ENCODE data around the gene GPR78. TPM values are rescaled to one million over a fixed set of nuclear protein-coding genes. Genes with fewer than 3 reads are reported as not detected.

GPR78 gene
- total RNA-seq, 6 donors from 2014 or later: 0.03 to 0.07 TPM; not detected in 4

GRCh38 chr4:8591626-8592365, 11.6 kb downstream of the GPR78 start:
- no peaks in the 10 kb centered on the region for H3K36me3 ChIP-seq
- DNase-seq (peak in 1 of 2 donors; percentile 17), ATAC-seq (ENCODE audit: low FRiP score in 2 of 2) (no peak)
- TF ChIP-seq EP300 (IDR thresholded peaks at IDR 0.05) (no peak), CTCF (IDR thresholded peaks at IDR 0.05) (no peak), POLR2AphosphoS5 (IDR thresholded peaks at IDR 0.05) (no peak), POLR2A (IDR thresholded peaks at IDR 0.05) (no peak)
- H3K4me3 ChIP-seq: no peak overlapping the region
- peaks cover 3 to 12% (median 6%) of the 10 kb centered on the region in 4 donors for H3K4me1 ChIP-seq
- H3K27ac ChIP-seq: no peak overlapping the region
- whole genome bisulfite sequencing, 2 donors: 47 to 74% methylated on average over 10 to 15 of the region's 15 CpGs
- no peaks in the 10 kb centered on the region for H3K9me3 ChIP-seq
- peaks cover 0 to 24% (median 6%) of the 10 kb centered on the region in 4 donors for H3K27me3 ChIP-seq

GRCh38 chr4:8592366-8593263, 12.4 kb downstream of the GPR78 start, which contains the start of gene CPZ:
CPZ (plus strand) TSS chr4:8592765; CDS start chr4:8592834, 69 bp downstream.
- TF ChIP-seq EP300 (IDR thresholded peaks at IDR 0.05) (no peak), CTCF (IDR thresholded peaks at IDR 0.05) (no peak), POLR2AphosphoS5 (IDR thresholded peaks at IDR 0.05) (no peak), POLR2A (IDR thresholded peaks at IDR 0.05) (no peak)
- Histone ChIP-seq H3K4me3 (peak within 1 kb of the TSS in 3 of 4 donors; percentile 6 to 34 (median 14)), H3K4me1 (peaks cover 3 to 12% (median 6%) of the 10 kb centered on the region in 4 donors), H3K9me3 (no peaks in the 10 kb centered on the region), H3K27me3 (peaks cover 0 to 24% (median 6%) of the 10 kb centered on the region in 4 donors), H3K36me3 (no peaks in the 10 kb centered on the region), H3K27ac (no peak within 1 kb of the TSS)
- WGBS, 2 donors: 7% methylated on average over 33 of the region's 58 CpGs; no CpG with 5 or more reads in 1 of the 2 donors
- peak in 1 of 2 donors; percentile 43 for ATAC-seq (ENCODE audit: low FRiP score in 2 of 2)
- DNase-seq: peak in 1 of 2 donors; percentile 88

- TF ChIP-seq POLR2A (IDR thresholded peaks at IDR 0.05) (no peak), POLR2AphosphoS5 (IDR thresholded peaks at IDR 0.05) (no peak), EP300 (IDR thresholded peaks at IDR 0.05) (no peak), CTCF (IDR thresholded peaks at IDR 0.05) (no peak)
- H3K9me3 ChIP-seq: no peaks in the 10 kb centered on the region
- WGBS, 2 donors: 23 to 36% methylated on average over 16 to 24 of the region's 24 CpGs
- no peaks in the 10 kb centered on the region for H3K36me3 ChIP-seq
- DNase-seq (peak in 1 of 2 donors; percentile 63), ATAC-seq (ENCODE audit: low FRiP score in 2 of 2) (no peak)
- H3K27me3 ChIP-seq: peaks cover 0 to 24% (median 6%) of the 10 kb centered on the region in 4 donors
- no peak overlapping the region for H3K27ac ChIP-seq
- H3K4me3 ChIP-seq: peak overlapping the region in 2 of 4 donors; percentile 14 to 34
- peaks cover 3 to 12% (median 6%) of the 10 kb centered on the region in 4 donors for H3K4me1 ChIP-seq
Observed at GRCh38 chr4:8593264-8594096, 13.3 kb downstream of the GPR78 start.

Measured in upper lobe of left lung (tissue), 6 donors.